Fibroblast of mammary gland (primary cell): ENCODE data around the gene BTBD7.
"Not testable (repeated sequence)": the region's sequence is repeated elsewhere in the genome, so short reads cannot be mapped to it uniquely, and the experiment has no call there.

Experiments
- DNase-seq: peaks from one replicate; pipeline ENCODE4 v3.0.0-alpha.2; 2010; ENCODE audit warnings: low read depth
- H3K4me3 ChIP-seq: 2 replicates; pipeline ENCODE4 v1.5.1; 2011; ENCODE audit warnings: low read depth, mild to moderate bottlenecking, low read length, moderate library complexity; ENCODE audit not compliant: control insufficient read depth
- TF ChIP-seq, protein P1 (sequence below): conservative IDR thresholded peaks from 2 replicates; pipeline ENCODE4 v1.5.1; 2011; ENCODE audit warnings: low read depth, low read length, inconsistent platforms; ENCODE audit not compliant: control insufficient read depth, insufficient read depth

Gene BTBD7

DNA sequence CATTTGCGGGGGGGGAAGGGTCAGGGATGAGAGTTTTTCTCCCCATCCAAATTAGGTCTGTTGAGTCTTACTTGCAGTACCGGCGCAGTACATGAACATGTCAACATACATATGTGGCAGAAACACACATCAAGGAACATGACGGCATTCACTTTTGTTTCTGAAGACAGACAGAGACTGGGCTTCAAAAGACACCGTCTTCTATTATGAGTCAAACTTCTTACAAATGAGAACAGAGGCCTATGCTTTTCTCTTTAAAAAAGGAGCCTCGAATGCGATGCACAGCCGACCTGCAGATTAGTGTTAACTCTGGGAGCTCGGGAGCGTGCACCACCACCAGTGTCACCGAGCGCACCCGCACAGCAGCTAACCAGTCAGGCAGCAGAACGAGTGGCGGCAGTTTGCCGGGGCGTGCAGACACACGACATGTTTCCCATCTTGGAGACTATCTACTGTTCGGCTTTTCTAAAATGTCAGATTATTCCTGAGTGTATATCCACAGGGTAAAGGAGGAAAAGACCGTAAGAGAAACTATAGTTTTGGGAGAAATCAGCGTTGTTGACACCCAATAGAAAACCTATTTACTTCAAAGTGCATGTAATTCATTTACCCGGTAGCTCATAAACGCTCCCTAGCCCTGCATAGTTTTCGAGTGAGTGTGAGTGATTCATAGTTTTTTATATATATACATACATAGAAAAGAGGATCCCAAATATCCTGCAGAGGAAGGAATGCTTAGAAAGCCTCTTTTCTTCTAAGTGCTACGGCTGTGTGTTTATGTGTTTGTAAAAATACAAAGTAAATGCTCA, 92.8 kb downstream of the BTBD7 start:
- H3K4me3 ChIP-seq: no peak overlapping the region
- TF ChIP-seq, protein P1, sequence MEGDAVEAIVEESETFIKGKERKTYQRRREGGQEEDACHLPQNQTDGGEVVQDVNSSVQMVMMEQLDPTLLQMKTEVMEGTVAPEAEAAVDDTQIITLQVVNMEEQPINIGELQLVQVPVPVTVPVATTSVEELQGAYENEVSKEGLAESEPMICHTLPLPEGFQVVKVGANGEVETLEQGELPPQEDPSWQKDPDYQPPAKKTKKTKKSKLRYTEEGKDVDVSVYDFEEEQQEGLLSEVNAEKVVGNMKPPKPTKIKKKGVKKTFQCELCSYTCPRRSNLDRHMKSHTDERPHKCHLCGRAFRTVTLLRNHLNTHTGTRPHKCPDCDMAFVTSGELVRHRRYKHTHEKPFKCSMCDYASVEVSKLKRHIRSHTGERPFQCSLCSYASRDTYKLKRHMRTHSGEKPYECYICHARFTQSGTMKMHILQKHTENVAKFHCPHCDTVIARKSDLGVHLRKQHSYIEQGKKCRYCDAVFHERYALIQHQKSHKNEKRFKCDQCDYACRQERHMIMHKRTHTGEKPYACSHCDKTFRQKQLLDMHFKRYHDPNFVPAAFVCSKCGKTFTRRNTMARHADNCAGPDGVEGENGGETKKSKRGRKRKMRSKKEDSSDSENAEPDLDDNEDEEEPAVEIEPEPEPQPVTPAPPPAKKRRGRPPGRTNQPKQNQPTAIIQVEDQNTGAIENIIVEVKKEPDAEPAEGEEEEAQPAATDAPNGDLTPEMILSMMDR: no peak
- peak; percentile 70 for DNase-seq

DNA sequence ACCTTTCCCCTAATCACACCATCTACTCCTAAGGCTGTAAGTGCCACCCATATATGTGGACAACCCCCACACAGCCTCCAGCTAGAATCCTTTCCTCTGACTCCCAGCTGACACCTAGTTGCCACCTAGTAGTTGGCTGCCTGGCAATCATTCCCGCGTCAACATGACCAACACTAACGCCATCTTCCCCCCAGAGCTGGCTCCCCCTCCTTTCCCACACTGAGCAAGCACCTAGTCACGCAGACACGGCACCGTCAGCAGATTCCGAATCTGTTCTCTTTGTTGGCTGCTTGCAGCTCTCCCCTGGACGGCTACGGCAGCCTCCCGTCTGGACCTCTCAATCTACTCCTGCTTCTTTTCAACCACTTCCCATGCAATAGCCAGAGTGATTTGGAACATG, 98.0 kb downstream of the BTBD7 start:
- H3K4me3 ChIP-seq: no peak overlapping the region
- peak; percentile 89 for DNase-seq
- TF ChIP-seq, protein P1: no peak

DNA sequence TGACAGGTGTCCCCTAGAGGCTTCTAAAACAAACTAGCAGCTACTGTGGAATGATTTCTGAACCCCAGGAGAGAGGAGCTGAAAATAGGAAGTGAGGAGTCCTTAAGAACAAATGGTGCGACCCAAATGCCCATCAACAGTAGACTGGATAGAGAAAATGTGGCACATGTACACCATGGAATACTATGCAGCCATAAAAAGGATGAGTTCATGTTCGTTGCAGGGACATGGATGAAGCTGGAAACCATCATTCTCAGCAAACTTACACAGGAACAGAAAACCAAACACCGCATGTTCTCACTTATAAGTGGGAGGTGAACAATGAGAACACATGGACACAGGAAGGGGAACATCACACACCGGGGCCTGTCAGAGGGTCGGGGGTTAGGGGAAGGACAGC, 99.8 kb downstream of the BTBD7 start:
- DNase-seq, H3K4me3 ChIP-seq: not testable (repeated sequence)

DNA sequence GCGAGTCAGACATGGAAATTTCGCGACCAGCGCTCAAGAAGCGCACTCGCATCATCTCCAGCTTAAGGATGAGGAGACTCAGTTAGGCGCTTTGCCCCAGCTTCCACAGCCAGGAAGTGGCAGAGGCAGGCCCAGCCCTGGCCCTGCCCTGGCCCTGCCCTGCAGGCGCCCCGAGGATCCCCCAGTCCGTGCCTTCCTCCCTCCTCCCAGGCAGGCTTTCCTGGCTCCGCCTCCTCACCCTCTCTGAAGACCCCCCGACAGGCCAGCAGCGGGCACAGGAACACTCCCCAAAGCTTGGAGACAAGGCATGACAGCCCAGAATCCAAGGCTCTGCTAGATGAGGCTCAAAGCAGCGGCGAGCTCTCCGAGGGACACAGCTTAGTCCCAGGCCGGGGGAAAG, 100.7 kb downstream of the BTBD7 start:
- DNase-seq: no peak
- TF ChIP-seq, protein P1: no peak
- no peak overlapping the region for H3K4me3 ChIP-seq

DNA sequence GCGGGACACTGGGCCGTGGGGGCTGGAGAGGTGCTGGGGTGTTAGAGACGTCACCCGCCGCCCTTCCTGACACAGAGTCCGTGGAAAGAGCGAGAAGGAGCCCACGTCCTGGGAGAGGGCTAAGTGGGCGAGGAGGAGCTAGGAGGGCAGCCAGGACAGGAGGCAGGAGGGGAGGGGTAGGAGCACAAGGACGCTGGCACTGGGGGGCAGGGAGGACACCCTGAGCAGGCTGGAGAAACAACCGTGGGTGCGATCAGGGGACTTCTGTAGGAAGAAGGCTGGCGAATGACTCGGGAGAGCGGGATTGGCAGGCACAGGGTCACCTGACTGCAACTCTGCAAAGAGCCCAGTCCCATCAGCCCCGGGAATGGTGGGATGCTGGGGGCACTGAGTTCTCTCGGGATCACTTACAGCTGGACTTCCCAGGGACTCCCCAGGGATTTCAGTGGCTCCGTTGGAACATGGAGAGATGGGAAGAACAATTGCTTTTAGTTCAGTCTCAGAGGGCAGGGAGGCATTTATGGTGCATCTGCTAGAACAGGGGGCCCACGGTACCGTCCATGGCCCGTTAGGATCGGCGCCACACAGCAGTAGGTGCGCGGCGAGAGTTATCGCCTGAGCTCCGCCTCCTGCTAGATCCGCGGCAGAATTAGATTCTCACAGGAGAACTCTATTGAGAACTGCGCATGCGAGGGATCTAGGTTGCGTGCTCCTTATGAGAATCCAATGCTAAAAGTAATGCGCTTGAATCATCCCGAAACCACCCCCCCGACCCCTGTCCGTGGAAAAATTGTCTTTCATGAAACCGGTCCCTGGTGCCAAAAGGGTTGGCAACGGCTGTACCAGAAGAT, 101.5 kb downstream of the BTBD7 start:
- peak overlapping the region; percentile 65 for H3K4me3 ChIP-seq
- TF ChIP-seq, protein P1: no peak

DNA sequence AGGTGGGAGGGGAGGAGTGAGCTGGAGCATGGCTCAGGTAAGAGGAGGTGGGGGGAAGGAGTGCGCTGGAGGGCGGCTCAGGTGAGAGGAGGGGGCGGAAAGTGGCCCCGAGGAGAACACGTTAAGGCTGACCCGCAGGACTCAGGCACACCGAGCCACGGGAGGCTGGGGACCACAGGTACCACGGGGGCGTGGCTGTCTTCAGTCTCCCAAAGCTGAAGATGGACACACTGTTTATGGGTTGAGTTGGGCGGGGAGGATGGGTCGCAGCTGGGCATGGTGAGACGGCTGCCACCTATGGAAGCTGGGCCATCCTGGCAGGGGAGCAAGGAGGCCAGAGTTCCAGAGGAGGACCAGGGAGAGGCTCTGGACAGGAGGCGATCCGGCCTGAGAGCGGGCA, 102.3 kb downstream of the BTBD7 start:
- DNase-seq: no peak
- H3K4me3 ChIP-seq: no peak overlapping the region
- TF ChIP-seq, protein P1: no peak

More for the DNA sequence above, 101.5 kb downstream of the BTBD7 start:
- peak; percentile 66 for DNase-seq

DNA sequence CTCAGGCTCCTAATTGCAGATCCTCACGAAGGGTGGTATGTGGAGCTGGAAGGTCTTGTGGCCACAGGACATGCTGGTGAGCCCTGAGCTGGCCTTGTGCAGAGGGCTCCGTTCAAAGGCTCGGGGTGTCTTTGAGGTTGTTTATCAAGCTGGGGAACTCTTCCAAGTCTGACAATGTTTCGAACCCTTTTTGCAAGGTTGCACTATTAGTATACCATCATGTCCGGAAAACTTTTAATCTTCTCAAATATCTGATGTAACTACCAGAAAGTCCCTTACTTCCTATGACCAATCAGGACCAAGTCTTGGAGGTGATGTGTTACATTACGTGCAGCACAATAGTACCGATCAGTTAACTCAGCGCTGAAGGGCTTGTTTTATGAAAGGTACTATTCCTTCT, 104.3 kb downstream of the BTBD7 start:
- TF ChIP-seq, protein P1: no peak
- H3K4me3 ChIP-seq: no peak overlapping the region
- DNase-seq: no peak
